Lower leg skin (tissue), 4 donors: ENCODE measurements around the gene NTM. TPM values are rescaled to one million over a fixed set of nuclear protein-coding genes. Genes with fewer than 3 reads are reported as not detected.

Source experiments
- DNase-seq, 2 donors: peaks; one replicate each; pipeline ENCODE4 v3.0.0-alpha.2; 2019; ENCODE audit warnings: low spot score in 2 of 2
- H3K4me3 ChIP-seq: fragments of 200-600 bp; sonication (generic); 2 replicates; pipeline ENCODE4 v1.5.1; 2017; ENCODE audit warnings: mild to moderate bottlenecking, low read depth; ENCODE audit not compliant: poor library complexity, severe bottlenecking
- CTCF ChIP-seq, 3 donors: fragments of 450-650 bp; IDR thresholded peaks; one replicate each; pipeline ENCODE4 v1.5.1; 2016; ENCODE audit warnings: antibody characterized with exemption in 3 of 3, mild to moderate bottlenecking in 3 of 3, moderate library complexity in 2 of 3
- POLR2A ChIP-seq, 2 donors: fragments of 450-650 bp; IDR thresholded peaks; one replicate each; pipeline ENCODE4 v1.6.1; 2016 to 2017; ENCODE audit warnings: antibody characterized with exemption in 2 of 2, mild to moderate bottlenecking in 1 of 2, moderate library complexity in 1 of 2
- WGBS, 2 donors: methylation state at CpG; one replicate each; pipeline ENCODE4 v1.1.5; 2018; 5-methylcytosine and 5-hydroxymethylcytosine counted together
- intact Hi-C: fragments of 100-400 bp; cut with DNase I; formaldehyde crosslinking; loops from one replicate; pipeline ENCODE4 v1.15.0; 2023; ENCODE audit warnings: low total_unique reads
- total RNA-seq, 4 donors: library from RNA; depleted of rRNA; stranded (reverse); fragments of >200 nt; gene quantifications; one replicate each; pipeline ENCODE4 v1.1.0, GENCODE V29; 2016

The NTM gene
- 1 to 10 TPM; 2.8 to 5.7 (median 4.9) TPM for total RNA-seq

- TF ChIP-seq CTCF (IDR thresholded peaks at IDR 0.05) (no peak), POLR2A (IDR thresholded peaks at IDR 0.05) (no peak)
- WGBS, 2 donors: 23 to 24% methylated on average over 7 of the region's 7 CpGs
- intact Hi-C loops: no loop called here
- peak; percentile 31 to 87 for DNase-seq
- no peak within 1 kb of the TSS for H3K4me3 ChIP-seq
Measured at GRCh38 chr11:131370090-131370751, at the start of gene NTM. TSS of gene NTM (plus strand) at chr11:131370615.

GRCh38 chr11:131324921-131325570 is 45.4 kb upstream of the NTM start:
- WGBS, 2 donors: 69 to 71% methylated on average over 11 of the region's 11 CpGs
- H3K4me3 ChIP-seq: no peak overlapping the region
- no peak for DNase-seq
- TF ChIP-seq CTCF (IDR thresholded peaks at IDR 0.05): no peak
- TF ChIP-seq POLR2A (IDR thresholded peaks at IDR 0.05): no peak
- intact Hi-C loops: no loop called here

- intact Hi-C loops: no loop called here
- H3K4me3 ChIP-seq: no peak overlapping the region
- 41 to 57% methylated on average over 4 of the region's 4 CpGs for WGBS, 2 donors
- DNase-seq: no peak
- TF ChIP-seq CTCF (IDR thresholded peaks at IDR 0.05): no peak
- TF ChIP-seq POLR2A (IDR thresholded peaks at IDR 0.05): no peak
Measured at GRCh38 chr11:131326829-131327228, 43.6 kb upstream of the NTM start.

- intact Hi-C loops: no loop called here
- H3K4me3 ChIP-seq: no peak overlapping the region
- 63 to 65% methylated on average over 5 of the region's 5 CpGs for WGBS, 2 donors
- DNase-seq: no peak
- no peak for TF ChIP-seq POLR2A (IDR thresholded peaks at IDR 0.05)
- TF ChIP-seq CTCF (IDR thresholded peaks at IDR 0.05): no peak
Measured at GRCh38 chr11:131327421-131327820, 43.0 kb upstream of the NTM start.

- DNase-seq: no peak
- H3K4me3 ChIP-seq: no peak overlapping the region
- 76 to 77% methylated on average over 3 of the region's 3 CpGs for WGBS, 2 donors
- intact Hi-C loops: no loop called here
- no peak for TF ChIP-seq CTCF (IDR thresholded peaks at IDR 0.05)
- TF ChIP-seq POLR2A (IDR thresholded peaks at IDR 0.05): no peak
Measured at GRCh38 chr11:131328843-131329242, 41.6 kb upstream of the NTM start.
